GM12891 (cell line): ENCODE measurements around the gene LPA.

Source experiments
- POLR2A ChIP-seq: IDR thresholded peaks from 2 replicates; pipeline ENCODE4 v1.6.1; 2011; ENCODE audit warnings: low read depth, low read length, control low read depth
- POLR2AphosphoS5 ChIP-seq: IDR thresholded peaks from 2 replicates; pipeline ENCODE4 v1.6.1; 2011; ENCODE audit warnings: low read depth, low read length, control low read depth
- POU2F2 ChIP-seq: IDR thresholded peaks from 2 replicates; pipeline ENCODE4 v1.6.1; 2011; ENCODE audit warnings: low read depth, mild to moderate bottlenecking, control low read depth, low read length, moderate library complexity
- SPI1 ChIP-seq: IDR thresholded peaks from 2 replicates; pipeline ENCODE4 v1.6.1; 2011; ENCODE audit warnings: low read depth, low read length, control low read depth
- TAF1 ChIP-seq: IDR thresholded peaks from 2 replicates; pipeline ENCODE4 v1.6.1; 2011; ENCODE audit warnings: low read depth, low read length, control low read depth

- no peak for TF ChIP-seq POLR2A
- TF ChIP-seq POLR2AphosphoS5: no peak
- no peak for TF ChIP-seq TAF1
- TF ChIP-seq SPI1: no peak
- TF ChIP-seq POU2F2: no peak
Observed at GRCh38 chr6:160510976-160511617, 153.0 kb downstream of the LPA start.
